Measurements from ENCODE around the gene SNX8. TPM values are rescaled to one million over a fixed set of nuclear protein-coding genes. Genes with fewer than 3 reads are reported as not detected.

Gene SNX8
- total RNA-seq = 10 to 100 TPM; 16.0 to 74.3 (median 41.2) TPM

GRCh38 chr7:2314209-2314955, at the start of gene SNX8:
SNX8 (minus strand) TSS chr7:2314441; CDS start chr7:2314421, 20 bp downstream.
- Histone ChIP-seq H3K4me1 (peaks cover 0 to 15% (median 10%) of the 10 kb centered on the region in 4 donors), H3K27ac (peak within 1 kb of the TSS; percentile 71 to 88 (median 85)), H3K36me3 (peaks cover 0 to 5% (median 0%) of the 10 kb centered on the region in 4 donors), H3K9me3 (no peaks in the 10 kb centered on the region), H3K27me3 (no peaks in the 10 kb centered on the region), H3K4me3 (peak within 1 kb of the TSS; percentile 81 to 99 (median 90))
- ATAC-seq (ENCODE audit: low FRiP score in 2 of 2) = peak; percentile 98 to 99
- TF ChIP-seq EP300 (IDR thresholded peaks at IDR 0.05) = no peak
- peak in 2 of 6 experiments; percentile 19 to 31 for TF ChIP-seq CTCF (IDR thresholded peaks at IDR 0.05)
- TF ChIP-seq POLR2A (IDR thresholded peaks at IDR 0.05) = peak in 3 of 4 donors; percentile 35 to 84 (median 49)
- peak in 1 of 2 donors; percentile 71 for TF ChIP-seq POLR2AphosphoS5 (IDR thresholded peaks at IDR 0.05)
- DNase-seq = peak; percentile 92 to 99
- WGBS, 2 donors = 3 to 4% methylated on average over 14 to 17 of the region's 78 CpGs

- Histone ChIP-seq H3K4me1 (peaks cover 19 to 29% (median 22%) of the 10 kb centered on the region in 4 donors), H3K27ac (no peak overlapping the region), H3K27me3 (no peaks in the 10 kb centered on the region), H3K36me3 (peaks cover 42 to 87% (median 69%) of the 10 kb centered on the region in 4 donors), H3K4me3 (no peak overlapping the region), H3K9me3 (no peaks in the 10 kb centered on the region)
- no peak for DNase-seq
- TF ChIP-seq CTCF (IDR thresholded peaks at IDR 0.05) = no peak
- TF ChIP-seq POLR2AphosphoS5 (IDR thresholded peaks at IDR 0.05) = no peak
- no peak for TF ChIP-seq EP300 (IDR thresholded peaks at IDR 0.05)
- no peak for TF ChIP-seq POLR2A (IDR thresholded peaks at IDR 0.05)
- 91 to 96% methylated on average over 25 to 26 of the region's 27 CpGs for WGBS, 2 donors
- ATAC-seq (ENCODE audit: low FRiP score in 2 of 2) = peak in 1 of 2 donors; percentile 19
Observed at GRCh38 chr7:2362385-2363088, 48.3 kb upstream of the SNX8 start.

- DNase-seq (no peak), ATAC-seq (ENCODE audit: low FRiP score in 2 of 2) (no peak)
- peaks cover 37 to 46% (median 39%) of the 10 kb centered on the region in 4 donors for H3K4me1 ChIP-seq
- no peak overlapping the region for H3K4me3 ChIP-seq
- WGBS, 2 donors = 66 to 82% methylated on average over 6 of the region's 6 CpGs
- H3K27ac ChIP-seq = no peak overlapping the region
- peaks cover 35 to 77% (median 51%) of the 10 kb centered on the region in 4 donors for H3K36me3 ChIP-seq
- H3K9me3 ChIP-seq = no peaks in the 10 kb centered on the region
- H3K27me3 ChIP-seq = no peaks in the 10 kb centered on the region
- TF ChIP-seq POLR2AphosphoS5 (IDR thresholded peaks at IDR 0.05) (no peak), CTCF (IDR thresholded peaks at IDR 0.05) (no peak), POLR2A (IDR thresholded peaks at IDR 0.05) (no peak), EP300 (IDR thresholded peaks at IDR 0.05) (no peak)
Observed at GRCh38 chr7:2360796-2361195, 46.6 kb upstream of the SNX8 start.

GRCh38 chr7:2359610-2360009, 45.4 kb upstream of the SNX8 start:
- no peak overlapping the region for H3K4me3 ChIP-seq
- DNase-seq (no peak), ATAC-seq (ENCODE audit: low FRiP score in 2 of 2) (no peak)
- WGBS, 2 donors = 85 to 91% methylated on average over 11 of the region's 11 CpGs
- H3K27me3 ChIP-seq = no peaks in the 10 kb centered on the region
- H3K4me1 ChIP-seq = peaks cover 40 to 55% (median 43%) of the 10 kb centered on the region in 4 donors
- TF ChIP-seq POLR2AphosphoS5 (IDR thresholded peaks at IDR 0.05) (no peak), EP300 (IDR thresholded peaks at IDR 0.05) (no peak), POLR2A (IDR thresholded peaks at IDR 0.05) (no peak), CTCF (IDR thresholded peaks at IDR 0.05) (no peak)
- H3K36me3 ChIP-seq = peaks cover 28 to 65% (median 39%) of the 10 kb centered on the region in 4 donors
- no peak overlapping the region for H3K27ac ChIP-seq
- H3K9me3 ChIP-seq = no peaks in the 10 kb centered on the region
